GM21390 (cell line): ENCODE measurements around the gene C1QTNF12.

Experiments
- ATAC-seq: cut with Tn5 transposase; IDR thresholded peaks from one replicate; pipeline ENCODE4 v1.9.1; 2021; ENCODE audit not compliant: unreplicated experiment

C1QTNF12 gene

GRCh38 chr1:1215080-1215676, 31.3 kb downstream of the C1QTNF12 start:
- no peak for ATAC-seq

- no peak for ATAC-seq
Measured at GRCh38 chr1:1213345-1214265, 32.9 kb downstream of the C1QTNF12 start, which contains the start of gene TNFRSF4. Gene TNFRSF4 (minus strand): TSS chr1:1214153. CDS start chr1:1214127, 26 bp downstream.

- no peak for ATAC-seq
Measured at GRCh38 chr1:1212780-1213344, 33.7 kb downstream of the C1QTNF12 start.

GRCh38 chr1:1211541-1212441, 34.7 kb downstream of the C1QTNF12 start:
- no peak for ATAC-seq

- ATAC-seq = no peak
Measured at GRCh38 chr1:1210726-1211540, 35.6 kb downstream of the C1QTNF12 start.

GRCh38 chr1:1208713-1209433, 37.6 kb downstream of the C1QTNF12 start:
- no peak for ATAC-seq

- no peak for ATAC-seq
Measured at GRCh38 chr1:1207571-1207892, 39.0 kb downstream of the C1QTNF12 start.

GRCh38 chr1:1206966-1207531, 39.5 kb downstream of the C1QTNF12 start:
- no peak for ATAC-seq

GRCh38 chr1:1206376-1206965, 40.1 kb downstream of the C1QTNF12 start, which contains the start of gene TNFRSF18:
Gene TNFRSF18 (minus strand): TSS chr1:1206592. CDS start chr1:1206571, 21 bp downstream.
- no peak for ATAC-seq

GRCh38 chr1:1205769-1206375, 40.6 kb downstream of the C1QTNF12 start:
- ATAC-seq = no peak

GRCh38 chr1:1204998-1205768, 41.3 kb downstream of the C1QTNF12 start:
- no peak for ATAC-seq

- ATAC-seq = no peak
Measured at GRCh38 chr1:1204425-1204920, 42.0 kb downstream of the C1QTNF12 start.

GRCh38 chr1:1203561-1204424, 42.7 kb downstream of the C1QTNF12 start:
- no peak for ATAC-seq

- ATAC-seq = no peak
Measured at GRCh38 chr1:1202831-1203560, 43.5 kb downstream of the C1QTNF12 start.

- no peak for ATAC-seq
Measured at GRCh38 chr1:1200876-1201810, 45.4 kb downstream of the C1QTNF12 start.
